Esophagus squamous epithelium (tissue), 4 donors: Measurements from ENCODE around the gene TPSB2.

Experiments used
- POLR2A ChIP-seq, 4 donors: fragments of 450-650 bp; IDR thresholded peaks; one replicate each; pipeline ENCODE4 v1.6.1; 2017; ENCODE audit warnings: antibody characterized with exemption in 4 of 4, mild to moderate bottlenecking in 4 of 4, moderate library complexity in 3 of 4
- TF ChIP-seq, protein P1 (sequence below), 6 experiments: fragments of 450-650 bp in 4 of 6; fragments of 200-600 bp in 2 of 6; sonication (generic) in 2 of 6; IDR thresholded peaks; one replicate each; pipeline ENCODE4 v1.5.1; 2016 to 2019; ENCODE audit warnings: antibody characterized with exemption in 6 of 6, mild to moderate bottlenecking in 4 of 6, moderate library complexity in 4 of 6

DNA sequence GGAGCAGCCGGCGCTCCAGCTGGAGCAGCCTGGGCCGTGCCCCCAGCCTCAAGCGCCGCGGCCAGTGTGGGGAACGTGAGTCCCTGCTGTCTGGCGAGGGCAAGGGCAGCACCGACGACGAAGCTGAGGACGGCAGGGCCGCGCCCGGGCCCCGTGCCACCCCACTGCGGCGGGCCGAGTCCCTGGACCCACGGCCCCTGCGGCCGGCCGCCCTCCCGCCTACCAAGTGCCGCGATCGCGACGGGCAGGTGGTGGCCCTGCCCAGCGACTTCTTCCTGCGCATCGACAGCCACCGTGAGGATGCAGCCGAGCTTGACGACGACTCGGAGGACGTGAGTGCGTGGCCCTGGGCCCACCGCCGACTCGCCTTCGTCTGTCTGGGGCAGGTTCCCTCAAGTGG is 20.9 kb downstream of the TPSB2 start:
- TF ChIP-seq, protein P1, sequence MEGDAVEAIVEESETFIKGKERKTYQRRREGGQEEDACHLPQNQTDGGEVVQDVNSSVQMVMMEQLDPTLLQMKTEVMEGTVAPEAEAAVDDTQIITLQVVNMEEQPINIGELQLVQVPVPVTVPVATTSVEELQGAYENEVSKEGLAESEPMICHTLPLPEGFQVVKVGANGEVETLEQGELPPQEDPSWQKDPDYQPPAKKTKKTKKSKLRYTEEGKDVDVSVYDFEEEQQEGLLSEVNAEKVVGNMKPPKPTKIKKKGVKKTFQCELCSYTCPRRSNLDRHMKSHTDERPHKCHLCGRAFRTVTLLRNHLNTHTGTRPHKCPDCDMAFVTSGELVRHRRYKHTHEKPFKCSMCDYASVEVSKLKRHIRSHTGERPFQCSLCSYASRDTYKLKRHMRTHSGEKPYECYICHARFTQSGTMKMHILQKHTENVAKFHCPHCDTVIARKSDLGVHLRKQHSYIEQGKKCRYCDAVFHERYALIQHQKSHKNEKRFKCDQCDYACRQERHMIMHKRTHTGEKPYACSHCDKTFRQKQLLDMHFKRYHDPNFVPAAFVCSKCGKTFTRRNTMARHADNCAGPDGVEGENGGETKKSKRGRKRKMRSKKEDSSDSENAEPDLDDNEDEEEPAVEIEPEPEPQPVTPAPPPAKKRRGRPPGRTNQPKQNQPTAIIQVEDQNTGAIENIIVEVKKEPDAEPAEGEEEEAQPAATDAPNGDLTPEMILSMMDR (IDR thresholded peaks at IDR 0.05) = no peak
- no peak for TF ChIP-seq POLR2A (IDR thresholded peaks at IDR 0.05)
